GM10248 (cell line): ENCODE measurements around the gene PCDHGC5.

Source experiments
- CTCF ChIA-PET: fragments of 300-600 bp; sonication (Branson Sonifier 250); formaldehyde crosslinking; extraction: SDS; loops from one replicate; lab custom pipeline; 2021; ENCODE audit warnings: antibody characterized with exemption; lab: Yijun Ruan, JAX
- POLR2A ChIA-PET: fragments of 350-650 bp; sonication (Branson Sonifier 250); formaldehyde crosslinking; extraction: SDS; loops from one replicate; lab custom pipeline; 2020; ENCODE audit warnings: antibody characterized with exemption; lab: Yijun Ruan, JAX
- DNase-seq: peaks from one replicate; pipeline ENCODE4 v3.0.0; 2012; ENCODE audit errors: extremely low spot score
- TF ChIP-seq, protein P1 (sequence below): IDR thresholded peaks from 2 replicates; pipeline ENCODE4 v1.5.1; 2012; ENCODE audit warnings: mild to moderate bottlenecking, low read depth; ENCODE audit errors: extremely low read depth, missing control alignments, control extremely low read depth

The PCDHGC5 gene

DNA sequence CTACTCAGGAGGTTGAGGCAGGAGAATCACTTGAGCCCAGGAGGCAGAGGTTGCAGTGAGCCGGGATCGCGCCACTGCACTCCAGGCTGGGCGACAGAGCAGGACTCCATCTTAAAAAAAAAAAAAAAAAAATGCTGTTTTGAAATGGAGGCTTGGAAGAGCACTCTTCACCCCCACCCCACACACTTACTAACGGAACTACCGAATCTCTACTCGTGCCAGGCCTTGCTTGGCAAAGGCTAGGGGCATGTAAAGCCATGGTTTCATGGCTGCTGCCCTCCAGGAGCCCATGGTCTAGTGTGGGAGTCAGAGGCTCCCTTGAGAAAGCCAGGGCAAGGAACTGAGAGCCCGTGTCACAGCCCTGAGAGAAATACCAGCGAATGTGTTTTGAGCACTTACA is 21.3 kb downstream of the PCDHGC5 start:
- ChIA-PET POLR2A (interaction anchor here (0.7 kb wide), 1 partner anchor 8 kb away, joined by 10 read pairs; no protein-coding TSS in a partner anchor), CTCF (interaction anchor here (1.0 to 14.8 kb wide), 12 partner anchors 10 to 182 kb away, joined by 3 to 214 read pairs (median 8); partner anchors contain the start of genes DIAPH1, PCDHGA10, PCDHGA11 and PCDHGB7)
- TF ChIP-seq, protein P1, sequence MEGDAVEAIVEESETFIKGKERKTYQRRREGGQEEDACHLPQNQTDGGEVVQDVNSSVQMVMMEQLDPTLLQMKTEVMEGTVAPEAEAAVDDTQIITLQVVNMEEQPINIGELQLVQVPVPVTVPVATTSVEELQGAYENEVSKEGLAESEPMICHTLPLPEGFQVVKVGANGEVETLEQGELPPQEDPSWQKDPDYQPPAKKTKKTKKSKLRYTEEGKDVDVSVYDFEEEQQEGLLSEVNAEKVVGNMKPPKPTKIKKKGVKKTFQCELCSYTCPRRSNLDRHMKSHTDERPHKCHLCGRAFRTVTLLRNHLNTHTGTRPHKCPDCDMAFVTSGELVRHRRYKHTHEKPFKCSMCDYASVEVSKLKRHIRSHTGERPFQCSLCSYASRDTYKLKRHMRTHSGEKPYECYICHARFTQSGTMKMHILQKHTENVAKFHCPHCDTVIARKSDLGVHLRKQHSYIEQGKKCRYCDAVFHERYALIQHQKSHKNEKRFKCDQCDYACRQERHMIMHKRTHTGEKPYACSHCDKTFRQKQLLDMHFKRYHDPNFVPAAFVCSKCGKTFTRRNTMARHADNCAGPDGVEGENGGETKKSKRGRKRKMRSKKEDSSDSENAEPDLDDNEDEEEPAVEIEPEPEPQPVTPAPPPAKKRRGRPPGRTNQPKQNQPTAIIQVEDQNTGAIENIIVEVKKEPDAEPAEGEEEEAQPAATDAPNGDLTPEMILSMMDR, result no peak
- no peak for DNase-seq

DNA sequence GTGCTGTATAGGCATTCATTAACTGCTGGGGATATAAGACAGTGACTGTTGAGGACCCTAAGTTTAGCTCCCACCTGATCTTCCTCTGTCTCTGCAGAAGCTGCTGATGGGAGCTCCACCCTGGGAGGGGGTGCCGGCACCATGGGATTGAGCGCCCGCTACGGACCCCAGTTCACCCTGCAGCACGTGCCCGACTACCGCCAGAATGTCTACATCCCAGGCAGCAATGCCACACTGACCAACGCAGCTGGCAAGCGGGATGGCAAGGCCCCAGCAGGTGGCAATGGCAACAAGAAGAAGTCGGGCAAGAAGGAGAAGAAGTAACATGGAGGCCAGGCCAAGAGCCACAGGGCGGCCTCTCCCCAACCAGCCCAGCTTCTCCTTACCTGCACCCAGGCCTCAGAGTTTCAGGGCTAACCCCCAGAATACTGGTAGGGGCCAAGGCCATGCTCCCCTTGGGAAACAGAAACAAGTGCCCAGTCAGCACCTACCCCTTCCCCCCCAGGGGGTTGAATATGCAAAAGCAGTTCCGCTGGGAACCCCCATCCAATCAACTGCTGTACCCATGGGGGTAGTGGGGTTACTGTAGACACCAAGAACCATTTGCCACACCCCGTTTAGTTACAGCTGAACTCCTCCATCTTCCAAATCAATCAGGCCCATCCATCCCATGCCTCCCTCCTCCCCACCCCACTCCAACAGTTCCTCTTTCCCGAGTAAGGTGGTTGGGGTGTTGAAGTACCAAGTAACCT is 22.1 kb downstream of the PCDHGC5 start:
- TF ChIP-seq, protein P1, result no peak
- ChIA-PET POLR2A (no interaction called here), CTCF (interaction anchor here (1.4 to 14.8 kb wide), 13 partner anchors 10 to 95 kb away, joined by 3 to 214 read pairs (median 28); partner anchors contain the start of genes PCDHGA10, PCDHGA11, PCDHGB7 and PCDHGC3)
- DNase-seq, result peak; percentile 62

- POLR2A ChIA-PET, result no interaction called here
- CTCF ChIA-PET, result interaction anchor here (0.8 to 14.8 kb wide), 21 partner anchors 11 to 181 kb away, joined by 3 to 214 read pairs (median 6); partner anchors contain the start of genes HDAC3, PCDHGA10, PCDHGA11 and PCDHGA12
- no peak for DNase-seq
- TF ChIP-seq, protein P1, result no peak
Observed at GRCh38 chr5:141511771-141512325, 23.0 kb downstream of the PCDHGC5 start.

DNA sequence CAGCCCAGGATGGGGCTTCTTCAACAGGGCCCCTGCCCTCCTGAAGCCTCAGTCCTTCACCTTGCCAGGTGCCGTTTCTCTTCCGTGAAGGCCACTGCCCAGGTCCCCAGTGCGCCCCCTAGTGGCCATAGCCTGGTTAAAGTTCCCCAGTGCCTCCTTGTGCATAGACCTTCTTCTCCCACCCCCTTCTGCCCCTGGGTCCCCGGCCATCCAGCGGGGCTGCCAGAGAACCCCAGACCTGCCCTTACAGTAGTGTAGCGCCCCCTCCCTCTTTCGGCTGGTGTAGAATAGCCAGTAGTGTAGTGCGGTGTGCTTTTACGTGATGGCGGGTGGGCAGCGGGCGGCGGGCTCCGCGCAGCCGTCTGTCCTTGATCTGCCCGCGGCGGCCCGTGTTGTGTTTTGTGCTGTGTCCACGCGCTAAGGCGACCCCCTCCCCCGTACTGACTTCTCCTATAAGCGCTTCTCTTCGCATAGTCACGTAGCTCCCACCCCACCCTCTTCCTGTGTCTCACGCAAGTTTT is 23.6 kb downstream of the PCDHGC5 start:
- DNase-seq, result peak; percentile 85
- ChIA-PET POLR2A (no interaction called here), CTCF (interaction anchor here (0.7 to 14.8 kb wide), 35 partner anchors 8 to 194 kb away, joined by 3 to 214 read pairs (median 4); partner anchors contain the start of genes DIAPH1, HDAC3, PCDHGA10 and PCDHGA11)
- TF ChIP-seq, protein P1, result peak; percentile 79

GRCh38 chr5:141512911-141513626 is 24.2 kb downstream of the PCDHGC5 start:
- ChIA-PET CTCF (interaction anchor here (0.7 to 14.8 kb wide), 31 partner anchors 8 to 456 kb away, joined by 3 to 214 read pairs (median 4); partner anchors contain the start of genes DIAPH1, PCDHGA10, PCDHGA11 and PCDHGA4), POLR2A (no interaction called here)
- DNase-seq, result peak; percentile 30
- TF ChIP-seq, protein P1, result no peak
